GM18909 (cell line): ENCODE measurements around the gene CUEDC2.

Source experiments
- ATAC-seq: cut with Tn5 transposase; IDR thresholded peaks from one replicate; pipeline ENCODE4 v1.9.1; 2021; ENCODE audit warnings: mild to moderate bottlenecking; ENCODE audit not compliant: unreplicated experiment, poor library complexity

The CUEDC2 gene

DNA sequence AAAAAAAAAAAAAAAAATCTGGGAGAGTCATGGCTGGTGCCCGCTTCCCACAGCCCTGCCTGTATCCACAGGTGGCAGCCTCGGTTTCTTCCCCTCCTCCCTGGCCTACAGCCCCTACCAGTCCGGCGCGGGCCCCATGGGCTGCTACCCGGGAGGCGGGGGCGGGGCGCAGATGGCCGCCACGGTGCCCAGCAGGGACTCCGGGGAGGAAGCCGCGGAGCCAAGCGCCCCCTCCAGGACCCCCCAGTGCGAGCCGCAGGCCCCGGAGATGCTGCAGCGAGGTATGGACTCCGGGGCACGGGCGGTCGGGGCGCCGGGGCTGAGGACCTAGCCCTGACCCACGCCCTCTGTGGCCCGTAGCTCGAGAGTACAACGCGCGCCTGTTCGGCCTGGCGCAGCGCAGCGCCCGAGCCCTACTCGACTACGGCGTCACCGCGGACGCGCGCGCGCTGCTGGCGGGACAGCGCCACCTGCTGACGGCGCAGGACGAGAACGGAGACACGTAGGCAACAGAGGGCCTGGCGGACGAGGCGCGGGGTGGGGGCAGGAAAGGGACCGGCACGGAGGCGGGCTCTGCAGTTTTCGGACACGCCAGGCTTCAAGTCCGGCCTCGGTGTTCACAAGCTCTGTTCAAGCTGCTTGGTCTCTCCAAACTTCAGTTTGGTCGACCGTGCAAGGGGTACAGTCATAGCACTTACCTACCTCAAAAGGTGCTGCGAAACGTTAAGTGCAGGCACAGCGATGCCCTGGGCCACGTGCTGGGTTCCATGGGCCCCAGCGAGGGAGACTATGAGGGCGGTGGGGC is 33.0 kb downstream of the CUEDC2 start:
- ATAC-seq: peak; percentile 47

DNA sequence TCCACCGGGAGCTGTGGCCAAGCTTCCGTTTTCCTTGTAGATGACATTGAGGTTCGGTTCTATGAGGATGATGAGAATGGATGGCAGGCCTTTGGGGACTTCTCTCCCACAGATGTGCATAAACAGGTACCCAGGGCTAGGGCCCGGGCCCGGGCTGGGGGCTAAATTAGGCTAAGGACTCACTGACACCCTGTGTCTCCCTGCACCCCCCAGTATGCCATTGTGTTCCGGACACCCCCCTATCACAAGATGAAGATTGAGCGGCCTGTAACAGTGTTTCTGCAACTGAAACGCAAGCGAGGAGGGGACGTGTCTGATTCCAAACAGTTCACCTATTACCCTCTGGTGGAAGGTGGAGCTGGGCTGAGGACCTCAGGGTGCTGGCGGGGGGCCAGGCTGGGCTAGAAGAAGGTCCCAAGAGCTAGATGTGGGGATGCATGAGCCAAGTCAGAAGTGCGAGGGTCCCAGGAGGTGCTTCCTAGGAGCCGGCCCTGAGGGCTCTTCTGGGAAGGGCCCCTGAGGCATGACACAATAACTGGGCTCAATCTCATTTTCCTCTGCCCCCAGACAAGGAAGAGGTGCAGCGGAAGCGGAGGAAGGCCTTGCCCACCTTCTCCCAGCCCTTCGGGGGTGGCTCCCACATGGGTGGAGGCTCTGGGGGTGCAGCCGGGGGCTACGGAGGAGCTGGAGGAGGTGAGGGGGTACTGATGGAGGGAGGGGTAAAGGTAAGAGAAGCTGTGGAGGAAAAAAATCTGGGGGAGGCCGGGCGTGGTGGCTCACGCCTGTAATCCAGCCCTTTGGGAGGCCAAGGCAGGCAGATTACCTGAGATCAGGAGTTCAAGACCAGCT is 34.0 kb downstream of the CUEDC2 start:
- ATAC-seq: no peak

DNA sequence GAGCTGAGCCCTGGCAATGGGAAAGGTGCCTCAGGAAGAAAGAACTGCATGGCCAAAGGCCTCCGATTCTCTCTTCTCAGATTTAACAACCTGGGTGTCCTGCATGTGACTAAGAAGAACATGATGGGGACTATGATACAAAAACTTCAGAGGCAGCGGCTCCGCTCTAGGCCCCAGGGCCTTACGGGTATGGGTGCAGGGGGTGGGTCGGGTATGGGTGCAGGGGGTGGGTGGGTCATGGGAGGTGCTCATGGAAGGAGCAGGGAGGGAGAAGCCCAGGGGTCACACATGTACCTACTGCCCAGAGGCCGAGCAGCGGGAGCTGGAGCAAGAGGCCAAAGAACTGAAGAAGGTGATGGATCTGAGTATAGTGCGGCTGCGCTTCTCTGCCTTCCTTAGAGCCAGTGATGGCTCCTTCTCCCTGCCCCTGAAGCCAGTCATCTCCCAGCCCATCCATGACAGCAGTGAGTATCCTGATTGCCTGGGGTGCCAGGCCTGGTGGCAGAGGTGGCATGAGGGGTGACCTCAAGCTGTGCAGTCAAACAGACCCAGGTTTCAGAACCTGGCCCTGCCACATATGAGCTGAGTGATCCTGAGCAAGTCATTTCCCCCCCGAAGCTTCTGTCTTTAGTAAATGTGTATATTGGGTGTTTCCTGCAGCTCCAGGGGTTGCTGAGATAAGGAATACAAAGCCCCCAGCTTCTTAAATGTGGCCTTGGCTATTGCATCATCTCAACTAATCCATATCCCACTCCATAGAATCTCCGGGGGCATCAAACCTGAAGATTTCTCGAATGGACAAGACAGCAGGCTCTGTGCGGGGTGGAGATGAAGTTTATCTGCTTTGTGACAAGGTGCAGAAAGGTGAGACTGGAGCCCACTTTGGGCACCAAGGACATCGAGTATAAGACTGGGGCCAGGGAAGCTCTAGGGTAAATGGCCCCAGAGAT is 34.9 kb downstream of the CUEDC2 start:
- ATAC-seq: no peak

DNA sequence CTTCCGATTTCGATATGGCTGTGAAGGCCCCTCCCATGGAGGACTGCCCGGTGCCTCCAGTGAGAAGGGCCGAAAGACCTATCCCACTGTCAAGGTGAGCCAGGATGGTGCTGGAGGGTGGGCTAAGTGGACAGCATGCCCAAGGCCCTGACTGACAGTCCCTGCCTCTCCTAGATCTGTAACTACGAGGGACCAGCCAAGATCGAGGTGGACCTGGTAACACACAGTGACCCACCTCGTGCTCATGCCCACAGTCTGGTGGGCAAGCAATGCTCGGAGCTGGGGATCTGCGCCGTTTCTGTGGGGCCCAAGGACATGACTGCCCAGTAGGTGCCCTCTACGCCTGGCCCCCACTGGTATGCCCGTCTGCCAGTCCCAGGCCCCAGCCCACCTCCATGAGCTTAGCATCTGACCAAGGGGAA is 35.6 kb downstream of the CUEDC2 start:
- no peak for ATAC-seq

DNA sequence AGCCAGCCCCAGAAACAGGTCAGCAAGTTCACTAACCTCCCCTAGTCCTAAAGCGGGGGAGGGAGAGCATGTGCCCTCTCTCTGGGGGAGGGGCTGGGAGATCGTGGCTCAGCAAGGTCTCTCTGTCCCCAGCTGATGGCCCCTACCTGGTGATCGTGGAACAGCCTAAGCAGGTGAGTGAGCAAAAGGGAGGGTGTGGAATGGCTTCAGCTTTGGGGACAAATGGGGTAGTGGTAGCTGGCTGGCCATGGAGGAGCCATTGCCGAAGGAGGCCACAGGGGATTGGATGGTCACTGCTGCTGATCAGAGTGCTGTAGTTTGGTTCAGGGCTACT is 36.1 kb downstream of the CUEDC2 start:
- no peak for ATAC-seq

DNA sequence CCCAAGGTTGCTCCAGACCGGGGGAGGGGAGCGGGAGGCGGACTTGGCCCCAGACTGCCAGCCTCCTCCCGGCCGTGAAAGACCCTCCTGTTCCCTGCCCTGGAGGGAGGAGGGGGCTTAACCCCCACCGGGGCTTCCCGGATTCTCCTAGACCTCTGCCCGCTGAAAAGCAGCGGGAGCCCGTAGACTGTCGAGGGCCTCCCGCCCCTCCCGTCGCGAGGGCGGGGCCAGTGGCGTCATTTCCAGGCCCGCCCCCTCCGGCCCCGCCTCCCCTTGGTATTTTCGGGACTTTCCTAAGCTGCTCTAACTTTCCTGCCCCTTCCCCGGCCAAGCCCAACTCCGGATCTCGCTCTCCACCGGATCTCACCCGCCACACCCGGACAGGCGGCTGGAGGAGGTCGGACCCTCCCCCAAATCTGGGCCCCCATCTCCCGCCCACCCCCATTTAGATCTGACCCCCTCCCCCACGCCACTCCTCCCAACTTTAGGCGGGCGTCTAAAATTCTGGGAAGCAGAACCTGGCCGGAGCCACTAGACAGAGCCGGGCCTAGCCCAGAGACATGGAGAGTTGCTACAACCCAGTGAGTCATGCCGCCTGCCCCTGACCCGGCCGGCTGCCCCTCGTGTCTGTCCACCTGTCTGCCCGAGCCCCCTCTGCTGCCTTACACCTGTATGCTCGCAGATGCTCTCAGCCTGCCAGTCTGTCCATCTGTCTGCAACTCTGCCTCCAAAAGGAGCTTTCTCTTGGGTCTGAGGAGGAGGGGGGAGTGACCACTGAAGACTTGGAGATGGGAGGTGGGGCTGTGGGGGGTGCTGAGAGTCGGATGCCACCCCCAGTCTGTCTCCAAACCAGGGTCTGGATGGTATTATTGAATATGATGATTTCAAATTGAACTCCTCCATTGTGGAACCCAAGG is 36.7 kb downstream of the CUEDC2 start, which contains the start of gene NFKB2:
Gene NFKB2 (plus strand): TSS at position 306 of the 917 bp plus-strand sequence. CDS start 255 bp downstream, at position 561.
- peak; percentile 37 for ATAC-seq

DNA sequence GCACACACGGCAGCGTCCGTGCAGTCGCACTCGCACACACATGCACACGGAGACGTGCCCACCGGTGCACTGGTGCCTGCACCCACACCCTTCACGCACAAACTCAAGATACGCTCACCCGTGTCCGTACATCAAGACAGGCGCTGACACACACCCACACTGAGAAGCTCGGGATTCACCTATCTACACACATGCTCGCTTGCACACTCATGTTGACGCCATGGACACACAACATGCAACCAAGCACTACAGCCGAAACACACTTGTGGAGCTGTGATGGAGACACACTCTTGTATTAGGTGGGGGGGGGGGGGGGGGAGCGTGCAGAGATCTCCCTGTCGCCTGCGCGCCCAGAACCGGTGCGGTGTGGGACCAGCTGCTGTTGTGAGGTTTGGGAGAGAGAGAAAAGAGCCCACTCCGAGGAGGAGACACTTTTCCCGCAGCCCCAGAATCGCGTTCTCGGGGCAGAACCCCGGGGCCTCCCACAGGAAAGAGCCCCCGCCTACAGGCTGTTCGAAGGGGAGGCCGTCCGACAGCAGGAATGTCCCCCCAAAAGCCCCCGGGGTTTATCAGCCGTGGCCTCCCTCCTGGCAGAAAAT is 37.5 kb downstream of the CUEDC2 start:
- no peak for ATAC-seq

DNA sequence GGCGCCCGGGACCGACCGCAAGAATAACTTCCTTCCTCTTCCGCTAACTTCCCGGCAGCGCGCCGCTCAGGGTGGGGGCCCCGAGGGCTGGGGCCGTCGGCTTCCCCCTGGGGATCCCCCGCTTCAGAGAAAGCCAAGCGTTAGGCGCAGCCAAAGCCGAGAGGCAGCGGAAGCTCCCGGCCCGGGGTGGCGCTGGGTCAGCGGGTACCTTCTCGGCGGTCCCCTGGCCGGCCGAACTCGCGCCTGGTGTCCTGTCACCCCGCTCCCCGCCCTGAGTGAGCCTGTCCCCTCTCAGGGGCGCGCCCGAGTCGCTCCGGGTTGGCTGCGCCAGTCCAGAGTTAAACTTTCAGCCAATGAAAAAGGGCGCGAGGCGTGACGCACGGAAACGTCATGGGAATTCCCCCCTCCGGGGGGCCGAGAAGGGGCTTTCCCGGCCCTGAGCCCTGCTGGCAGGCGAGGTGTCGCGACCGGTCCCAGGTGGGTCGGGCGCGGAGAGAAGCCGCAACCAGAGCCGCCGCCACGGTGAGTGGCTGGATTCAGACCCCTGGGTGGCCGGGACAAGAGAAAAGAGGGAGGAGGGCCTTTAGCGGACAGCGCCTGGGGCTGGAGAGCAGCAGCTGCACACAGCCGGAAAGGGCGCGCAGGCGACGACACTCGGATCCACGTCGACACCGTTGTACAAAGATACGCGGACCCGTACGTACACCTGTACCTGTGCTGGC is 38.1 kb downstream of the CUEDC2 start:
- ATAC-seq: peak; percentile 83

DNA sequence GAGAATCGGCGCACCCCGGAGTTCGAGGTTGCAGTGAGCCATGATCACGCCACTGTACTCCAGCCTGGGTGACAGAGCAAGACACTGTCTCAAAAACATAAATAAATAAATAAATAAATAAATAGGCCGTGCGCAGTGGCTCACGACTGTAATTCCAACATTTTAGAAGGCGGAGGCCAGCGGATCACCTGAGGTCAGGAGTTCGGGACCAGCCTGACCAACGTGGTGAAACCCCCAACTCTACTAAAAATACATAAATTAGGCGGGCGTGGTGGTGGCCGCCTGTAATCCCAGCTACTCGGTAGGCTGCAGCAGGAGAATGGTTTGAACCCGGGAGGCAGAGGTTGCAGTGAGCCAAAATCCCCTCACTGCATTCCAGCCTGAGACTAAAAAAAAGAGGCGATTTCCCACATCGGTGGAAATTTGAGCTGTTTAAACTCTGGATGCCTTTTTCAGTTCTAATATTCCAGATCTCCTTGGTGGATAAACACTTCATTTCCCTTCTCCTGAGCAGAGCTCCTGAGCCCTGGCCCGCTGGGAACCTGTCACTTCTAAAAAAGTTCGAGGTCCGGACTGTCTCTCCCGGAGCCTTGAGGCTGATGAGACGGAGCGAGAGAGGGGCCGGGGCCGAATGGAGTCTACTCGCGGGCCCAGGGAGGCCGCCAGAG is 38.8 kb downstream of the CUEDC2 start:
- ATAC-seq: no peak

DNA sequence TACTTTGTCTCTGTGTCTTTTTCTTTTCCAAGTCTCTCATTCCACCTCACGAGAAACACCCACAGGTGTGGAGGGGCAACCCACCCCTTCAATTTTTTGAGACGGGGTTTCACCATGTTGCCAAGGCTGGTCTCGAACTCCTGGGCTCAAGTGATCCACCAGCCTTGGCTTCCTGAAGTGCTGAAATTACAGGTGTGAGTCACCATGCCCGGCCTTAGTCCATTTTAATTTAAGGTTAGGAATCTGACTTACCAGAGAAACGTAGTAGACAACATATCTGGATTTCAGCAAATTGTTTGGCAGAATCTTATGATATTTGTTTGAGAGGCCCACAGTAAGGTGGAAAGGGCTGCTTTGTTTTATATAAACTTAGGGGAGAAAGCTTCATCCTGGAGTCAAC is 40.1 kb downstream of the CUEDC2 start:
- ATAC-seq: no peak

DNA sequence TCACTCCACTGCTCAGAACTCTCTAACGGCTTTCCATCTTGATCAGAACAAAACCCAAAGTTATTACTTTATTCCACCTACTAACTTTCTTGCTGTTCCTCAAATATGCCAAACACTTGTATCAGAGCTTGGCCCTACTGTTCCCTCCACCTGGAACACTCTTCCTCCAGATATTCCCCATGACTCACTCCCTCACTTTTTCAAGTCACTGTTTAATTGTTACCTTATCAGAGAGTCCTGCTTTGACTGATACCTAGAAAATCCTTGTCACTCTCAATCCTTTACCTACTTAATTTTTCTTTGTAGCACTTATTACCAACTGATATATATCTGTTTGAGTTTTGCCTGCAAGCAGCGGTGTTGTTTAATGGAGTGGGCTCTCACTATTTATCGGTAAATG is 42.5 kb downstream of the CUEDC2 start:
- no peak for ATAC-seq

DNA sequence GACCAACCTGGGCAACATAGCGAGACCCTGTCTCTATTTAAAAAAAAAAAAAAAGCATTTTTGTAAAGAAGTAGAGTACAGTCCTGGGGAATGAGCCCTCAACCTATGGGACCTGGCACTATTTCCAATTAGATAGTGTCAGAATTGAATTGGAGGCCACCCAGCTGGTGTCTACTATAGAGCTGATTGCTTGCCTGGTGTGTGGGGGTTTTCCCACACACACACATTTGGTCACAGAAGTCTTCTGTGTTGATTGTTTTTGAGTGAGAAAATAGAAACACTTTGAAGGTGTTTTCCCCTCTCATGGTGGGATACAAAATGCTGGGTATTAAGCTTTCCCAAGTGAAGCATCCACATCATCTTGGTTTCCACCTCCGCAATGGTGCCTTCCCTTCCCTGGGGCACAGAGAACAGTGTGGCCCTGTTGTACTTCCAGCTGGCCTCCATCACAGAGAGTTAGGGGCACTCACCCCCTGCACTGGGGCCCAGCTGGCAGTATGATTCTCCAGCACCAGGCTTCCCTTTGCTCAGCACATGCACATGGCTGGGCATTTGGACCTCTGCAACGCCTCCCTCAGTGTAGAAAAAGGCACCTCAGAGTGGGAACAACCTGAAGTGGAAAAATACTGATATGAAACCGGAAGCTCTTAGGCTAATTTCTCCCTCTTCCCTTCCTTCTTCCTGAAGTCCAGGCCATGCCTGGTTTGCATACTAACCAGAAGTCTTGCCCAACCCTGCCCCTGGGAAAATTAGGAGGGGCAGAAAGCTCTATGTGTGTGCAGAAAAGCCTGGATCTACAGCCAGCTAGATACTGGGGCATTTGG is 47.6 kb downstream of the CUEDC2 start:
- no peak for ATAC-seq

DNA sequence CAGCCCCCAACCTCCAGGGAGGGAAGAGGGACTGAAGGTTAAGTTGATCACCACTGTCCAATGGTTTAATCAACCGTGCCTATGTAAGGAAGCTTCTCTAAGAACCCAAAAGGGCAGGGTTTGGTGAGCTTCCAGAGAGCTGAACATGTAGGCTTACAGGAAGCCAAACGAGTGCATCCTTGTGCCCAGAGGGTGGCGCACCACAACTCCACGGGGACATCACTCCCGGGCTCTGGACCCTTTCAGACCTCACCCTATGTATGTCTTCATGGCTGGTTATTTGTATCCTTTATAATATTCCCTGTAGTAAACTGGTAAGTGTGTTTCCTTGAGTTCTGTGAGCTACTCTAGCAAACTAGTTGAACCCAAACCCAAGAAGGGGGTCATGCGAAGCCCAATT is 48.3 kb downstream of the CUEDC2 start:
- ATAC-seq: no peak

DNA sequence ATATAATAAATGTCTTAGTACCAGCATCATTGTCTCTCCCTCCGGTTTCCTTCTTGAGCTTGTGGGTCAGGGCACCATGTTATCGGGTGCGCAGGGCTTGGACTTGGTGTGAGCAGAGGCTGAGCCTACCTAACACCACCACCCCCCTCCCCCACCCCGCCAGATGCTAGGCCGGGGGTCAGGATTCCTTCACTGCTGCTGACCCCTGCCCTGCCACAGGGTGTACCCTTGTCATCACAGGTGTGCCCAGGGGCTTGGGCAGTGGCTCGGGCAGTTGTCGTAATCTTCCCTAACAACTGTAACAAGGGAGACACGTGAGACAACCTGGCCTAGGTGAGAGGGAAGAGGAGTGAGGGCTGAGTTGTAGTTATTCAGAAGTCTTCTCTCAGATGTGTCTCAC is 49.5 kb downstream of the CUEDC2 start:
- no peak for ATAC-seq

DNA sequence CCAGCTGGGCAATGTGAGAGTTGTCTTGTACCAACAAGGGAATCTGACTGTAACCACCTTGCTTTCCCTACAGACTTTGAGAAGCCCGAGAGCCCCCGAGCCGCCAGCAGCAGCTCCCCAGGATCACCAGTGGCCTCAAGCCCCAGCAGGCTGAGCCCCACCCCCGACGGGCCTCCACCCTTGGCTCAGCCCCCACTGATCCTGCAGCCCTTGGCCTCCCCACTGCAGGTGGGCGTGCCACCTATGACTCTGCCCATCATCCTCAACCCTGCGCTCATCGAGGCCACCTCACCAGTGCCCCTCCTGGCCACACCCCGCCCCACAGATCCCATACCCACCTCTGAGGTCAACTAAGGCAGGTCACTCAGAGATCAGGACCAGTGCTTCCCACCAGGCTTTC is 50.4 kb downstream of the CUEDC2 start:
- no peak for ATAC-seq

DNA sequence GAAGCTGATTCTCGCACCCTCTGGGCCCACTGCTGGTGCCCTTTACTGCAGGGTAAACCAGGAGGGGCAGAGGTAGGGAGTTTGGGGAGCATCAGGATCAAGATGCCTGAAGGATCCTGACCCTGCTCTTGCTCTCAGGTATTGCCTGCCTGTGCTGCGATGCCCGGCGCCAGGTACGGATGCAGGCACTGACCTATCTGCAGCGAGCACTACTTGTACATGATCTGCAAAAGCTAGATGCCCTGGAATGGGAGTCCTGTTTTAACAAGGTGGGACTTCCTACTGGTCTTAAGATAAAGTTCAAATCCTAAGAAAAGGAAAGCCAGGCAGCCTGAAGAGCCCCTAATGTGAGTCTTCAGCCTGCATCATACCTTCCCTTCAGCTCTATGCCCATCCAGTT is 53.0 kb downstream of the CUEDC2 start:
- ATAC-seq: no peak

DNA sequence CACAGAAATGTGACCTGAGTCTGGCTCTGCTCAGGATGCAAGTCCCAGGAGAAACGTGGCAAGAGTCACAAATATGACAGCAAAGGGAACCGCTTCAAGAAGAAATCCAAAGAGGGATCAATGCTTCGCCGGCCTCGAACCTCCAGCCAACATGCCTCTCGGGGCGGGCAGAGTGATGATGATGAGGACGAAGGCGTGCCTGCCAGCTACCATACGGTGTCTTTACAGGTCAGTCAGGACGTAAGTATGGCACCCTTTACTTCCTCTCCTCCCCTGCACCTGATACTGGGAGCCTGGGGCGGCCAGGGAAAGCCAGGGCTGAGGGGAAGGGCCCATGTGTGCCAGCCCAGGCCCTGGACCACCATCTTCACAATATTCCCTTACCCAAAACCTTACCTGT is 55.5 kb downstream of the CUEDC2 start:
- ATAC-seq: no peak
